HuH-7 (cell line): Measurements from ENCODE around the gene STX12.
"Not testable (repeated sequence)": the region's sequence is repeated elsewhere in the genome, so short reads cannot be mapped to it uniquely, and the experiment has no call there.

Source experiments
- DNase-seq: peaks from one replicate; pipeline ENCODE4 v3.0.0; 2011; ENCODE audit warnings: low spot score

The STX12 gene

GRCh38 chr1:27775336-27775735 lies 2.3 kb downstream of the STX12 start:
- not testable (repeated sequence) for DNase-seq

GRCh38 chr1:27776276-27776675 lies 3.3 kb downstream of the STX12 start:
- DNase-seq, result not testable (repeated sequence)

GRCh38 chr1:27778056-27778455 lies 5.0 kb downstream of the STX12 start:
- no peak for DNase-seq

DNA sequence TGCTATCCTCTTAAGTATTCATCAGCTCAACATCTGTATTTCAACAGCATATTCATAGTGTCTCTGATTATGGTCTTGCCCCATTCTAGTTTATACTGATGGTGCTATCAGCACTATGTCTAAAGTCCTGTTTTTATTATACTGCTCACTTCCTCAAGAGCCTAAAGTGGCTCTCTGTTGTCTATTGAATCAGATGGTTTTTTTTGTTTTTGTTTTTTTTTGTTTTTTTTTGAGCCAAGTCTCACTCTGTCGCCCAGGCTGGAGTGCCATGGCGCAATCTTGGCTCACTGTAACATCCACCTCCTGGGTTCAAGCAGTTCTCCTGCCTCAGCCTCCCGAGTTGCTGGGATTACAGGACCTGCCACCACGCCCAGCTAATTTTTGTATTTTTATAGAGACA lies 6.1 kb downstream of the STX12 start:
- no peak for DNase-seq

GRCh38 chr1:27782950-27783349 lies 9.9 kb downstream of the STX12 start:
- DNase-seq, result no peak

- DNase-seq, result no peak
Measured at GRCh38 chr1:27784700-27785099, 11.7 kb downstream of the STX12 start.

DNA sequence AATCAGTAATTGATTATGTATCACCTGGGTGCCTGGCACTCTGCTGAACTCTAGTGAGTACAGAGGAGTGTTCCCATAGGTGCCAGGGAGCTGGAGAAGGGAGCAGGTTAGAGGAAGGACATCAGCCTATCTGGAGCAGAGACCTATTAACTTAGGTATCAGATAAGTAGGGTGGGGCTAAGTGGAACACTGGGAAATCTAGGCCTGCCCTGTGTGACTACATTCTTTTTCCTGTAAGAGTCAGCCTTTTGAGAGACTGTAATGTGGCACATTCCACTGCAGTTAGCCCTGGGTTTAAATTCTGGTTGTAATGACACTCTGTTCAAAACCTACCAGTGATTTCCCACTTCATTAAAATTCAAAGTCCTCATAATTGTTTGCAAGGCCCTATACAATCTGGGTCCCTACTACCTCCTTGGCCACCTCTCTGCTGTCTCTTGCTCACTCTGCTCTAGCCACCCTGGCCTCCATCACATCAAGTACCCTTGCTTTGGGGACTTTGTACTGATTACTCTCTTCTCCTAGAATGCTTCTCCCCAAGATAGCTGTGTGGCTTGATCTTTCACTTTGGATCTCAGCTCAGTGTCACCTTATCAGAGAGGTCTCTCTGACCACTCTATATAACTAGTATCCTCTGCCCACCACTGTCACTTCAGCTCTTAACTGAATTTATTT lies 12.9 kb downstream of the STX12 start:
- no peak for DNase-seq

GRCh38 chr1:27787895-27788294 lies 14.9 kb downstream of the STX12 start:
- DNase-seq, result no peak

- no peak for DNase-seq
Measured at GRCh38 chr1:27789540-27790041, 16.6 kb downstream of the STX12 start.

- not testable (repeated sequence) for DNase-seq
Measured at GRCh38 chr1:27790270-27790669, 17.3 kb downstream of the STX12 start.

DNA sequence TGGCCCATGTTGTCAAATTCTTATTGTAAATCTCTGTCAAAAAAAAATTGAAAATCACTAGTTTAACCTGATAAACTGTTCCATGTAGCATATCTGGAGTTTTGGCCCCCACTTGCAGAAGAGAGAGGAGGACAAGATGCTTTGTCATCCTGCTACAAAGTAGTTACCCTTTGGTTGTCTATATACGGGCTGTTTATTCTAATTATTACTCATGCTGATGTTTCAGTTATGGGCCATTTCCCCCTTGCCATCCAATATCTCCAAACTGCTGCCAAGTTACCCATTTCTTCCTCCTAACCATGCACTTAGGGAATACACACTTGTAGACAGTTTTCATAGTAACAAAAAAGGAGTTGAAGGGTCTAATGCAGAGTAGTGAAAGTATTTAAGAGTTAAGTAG lies 22.6 kb downstream of the STX12 start:
- no peak for DNase-seq

DNA sequence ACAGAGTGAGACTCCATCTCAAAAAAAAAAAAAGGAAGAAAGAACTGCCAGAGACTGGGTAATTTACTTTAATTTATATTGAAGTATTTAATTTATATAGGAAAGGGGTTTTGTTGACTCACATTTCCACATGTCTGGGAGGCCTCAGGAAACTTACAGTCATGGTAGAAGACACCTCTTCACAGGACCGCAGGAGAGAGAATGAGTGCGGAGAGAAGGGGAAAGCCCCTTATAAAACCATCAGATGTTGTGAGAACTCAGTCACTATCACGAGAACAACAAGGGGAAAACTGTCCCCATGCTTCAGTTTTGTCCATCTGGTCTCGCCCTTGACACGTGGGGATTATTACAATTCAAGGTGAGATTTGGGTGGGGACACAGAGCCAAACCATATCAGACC lies 31.8 kb downstream of the STX12 start:
- DNase-seq, result no peak

- no peak for DNase-seq
Measured at GRCh38 chr1:27806758-27807157, 33.7 kb downstream of the STX12 start.

DNA sequence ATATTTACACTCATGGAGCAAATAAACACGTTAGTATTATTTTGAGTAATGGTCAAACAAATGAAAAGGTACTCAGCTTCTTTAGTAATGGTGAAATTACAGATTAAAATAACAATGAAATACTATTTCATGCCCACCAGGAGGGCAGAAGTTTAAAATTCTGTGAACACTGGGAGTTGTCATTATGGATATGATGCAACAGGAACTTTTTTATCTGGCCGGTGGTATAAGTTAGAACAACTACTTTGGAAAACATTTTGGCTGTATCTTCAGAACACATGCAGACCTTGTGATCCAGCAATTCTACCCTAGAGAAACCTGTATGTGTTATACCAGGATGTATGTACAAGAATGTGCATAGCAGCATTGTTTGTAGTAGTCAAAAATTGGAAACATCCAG lies 34.4 kb downstream of the STX12 start:
- no peak for DNase-seq

DNA sequence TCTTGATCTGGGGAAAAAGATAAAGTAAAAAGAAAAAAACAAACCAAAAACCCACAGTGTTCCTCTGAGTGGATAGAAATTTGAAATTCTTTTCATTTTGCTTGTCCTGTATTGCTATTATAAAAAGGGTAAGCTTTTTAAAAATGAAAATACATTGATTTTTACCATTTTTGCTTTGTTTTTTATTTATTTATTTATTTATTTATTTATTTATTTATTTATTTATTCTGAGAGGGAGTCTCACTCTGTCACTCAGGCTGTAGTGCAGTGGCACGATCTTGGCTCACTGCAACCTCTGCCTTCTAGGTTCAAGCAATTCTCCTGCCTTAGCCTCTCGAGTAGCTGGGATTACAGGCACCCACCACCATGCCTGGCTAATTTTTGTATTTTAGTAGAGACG lies 35.1 kb downstream of the STX12 start:
- not testable (repeated sequence) for DNase-seq

DNA sequence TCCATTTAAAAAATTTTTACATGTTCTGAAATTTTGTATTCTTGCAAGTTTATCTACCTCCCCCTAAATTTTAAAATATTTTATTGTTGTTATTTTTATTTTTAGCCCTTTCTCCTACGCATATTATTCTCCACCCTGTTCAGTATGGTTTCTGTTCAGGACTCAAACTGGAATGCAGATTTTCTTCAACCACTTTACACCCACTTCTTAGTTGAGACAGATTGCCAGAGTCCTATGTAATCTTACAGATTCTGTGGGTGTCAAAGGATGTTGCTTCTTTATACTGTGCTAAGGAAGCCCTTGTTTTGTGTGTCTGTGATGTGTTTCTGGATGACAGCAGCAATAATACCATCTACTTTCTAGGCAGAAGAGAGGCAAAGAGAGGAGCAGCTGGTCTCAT lies 36.9 kb downstream of the STX12 start:
- no peak for DNase-seq

DNA sequence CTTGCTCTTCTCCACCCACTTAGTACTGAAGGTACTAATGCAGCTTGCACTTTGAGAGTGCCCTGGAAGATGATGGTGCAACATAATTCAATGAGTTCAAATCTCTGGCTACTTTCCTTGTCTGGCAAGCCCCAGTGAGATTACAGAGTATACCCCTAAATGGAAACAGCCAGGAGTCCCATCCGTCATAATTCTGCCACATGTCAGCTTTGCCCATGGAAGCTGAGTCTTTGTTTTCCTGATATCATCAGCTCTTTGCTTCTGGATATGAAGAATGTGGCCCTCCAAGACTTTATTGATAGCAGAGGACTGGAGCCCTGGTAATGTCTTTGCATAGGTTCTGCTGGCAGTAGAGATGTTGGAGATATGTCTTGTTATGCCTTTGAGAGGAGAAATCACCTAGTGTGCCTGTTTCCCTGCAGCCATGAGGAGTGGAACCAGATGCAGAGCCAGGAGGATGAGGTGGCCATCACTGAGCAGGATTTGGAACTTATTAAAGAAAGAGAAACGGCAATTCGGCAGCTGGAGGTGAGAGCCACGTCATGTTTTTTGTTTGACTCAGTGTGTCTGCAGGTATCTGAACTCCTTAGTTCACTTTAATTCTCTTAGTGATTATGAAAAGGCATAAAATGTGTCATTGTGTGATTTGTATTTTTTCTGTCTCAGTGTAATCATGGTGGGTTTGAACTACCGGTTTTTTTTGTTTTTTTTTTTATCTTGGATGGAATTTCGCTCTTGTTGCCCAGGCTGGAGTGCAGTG lies 38.9 kb downstream of the STX12 start:
- DNase-seq, result no peak

- peak; percentile 59 for DNase-seq
Measured at GRCh38 chr1:27816921-27817630, 44.1 kb downstream of the STX12 start.

GRCh38 chr1:27821761-27822315 lies 48.8 kb downstream of the STX12 start:
- DNase-seq, result no peak

- no peak for DNase-seq
Measured at GRCh38 chr1:27823784-27824183, 50.8 kb downstream of the STX12 start.

- no peak for DNase-seq
Measured at GRCh38 chr1:27824411-27824810, 51.4 kb downstream of the STX12 start.

DNA sequence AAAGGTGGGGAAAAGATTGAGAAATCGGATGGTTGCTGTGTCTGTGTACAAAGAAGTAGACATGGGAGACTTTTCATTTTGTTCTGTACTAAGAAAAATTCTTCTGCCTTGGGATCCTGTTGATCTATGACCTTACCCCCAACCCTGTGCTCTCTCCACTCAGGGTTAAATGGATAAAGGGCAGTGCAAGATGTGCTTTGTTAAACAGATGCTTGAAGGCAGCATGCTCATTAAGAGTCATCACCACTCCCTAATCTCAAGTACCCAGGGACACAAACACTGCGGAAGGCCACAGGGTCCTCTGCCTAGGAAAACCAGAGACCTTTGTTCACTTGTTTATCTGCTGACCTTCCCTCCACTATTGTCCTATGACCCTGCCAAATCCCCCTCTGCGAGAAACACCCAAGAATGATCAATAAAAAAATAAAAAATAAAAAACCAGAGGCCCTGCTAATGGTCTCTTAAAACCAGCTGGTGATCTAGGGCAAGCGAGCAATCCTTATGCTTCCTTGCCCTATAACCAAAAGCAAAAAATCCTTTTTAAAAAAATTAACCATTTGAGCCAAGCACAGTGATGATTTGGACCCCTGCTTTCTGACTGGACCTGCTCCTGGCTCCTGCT lies 56.4 kb downstream of the STX12 start:
- not testable (repeated sequence) for DNase-seq
